ENCODE measurements around the gene PPDPF.

PPDPF gene

DNA sequence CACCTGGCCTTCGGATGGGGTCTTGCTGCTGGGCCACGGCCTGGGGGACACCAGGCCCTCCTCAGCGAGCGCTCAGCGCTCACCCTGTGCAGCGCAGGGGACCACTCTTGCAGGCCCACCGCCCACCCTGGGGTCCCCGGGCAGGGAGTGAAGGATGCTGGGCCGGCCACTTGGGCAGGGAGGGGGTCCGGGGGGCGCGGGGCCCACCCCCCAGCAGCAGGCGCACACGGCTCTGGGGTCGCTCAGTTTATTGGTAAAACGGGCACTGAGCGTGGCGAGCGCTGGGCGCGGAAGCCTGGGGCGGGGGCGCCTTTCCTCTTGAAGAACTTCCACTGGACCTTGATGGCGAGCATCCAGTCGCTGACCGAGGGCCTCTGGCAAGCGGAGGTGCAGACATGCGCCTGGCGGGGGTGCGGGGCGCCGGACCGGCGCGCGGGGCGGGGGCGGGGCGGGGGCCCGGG, 32.8 kb upstream of the PPDPF start:
- no peak for DNase-seq

- no peak for DNase-seq
These were observed 32.0 kb upstream of the PPDPF start for GRCh38 chr20:63488315-63489251.

- DNase-seq = no peak
These were observed 30.1 kb upstream of the PPDPF start for GRCh38 chr20:63490416-63490815.

- no peak for DNase-seq
These were observed 29.5 kb upstream of the PPDPF start for GRCh38 chr20:63491078-63491477.

GRCh38 chr20:63491635-63492230, 28.8 kb upstream of the PPDPF start:
- DNase-seq = no peak

DNA sequence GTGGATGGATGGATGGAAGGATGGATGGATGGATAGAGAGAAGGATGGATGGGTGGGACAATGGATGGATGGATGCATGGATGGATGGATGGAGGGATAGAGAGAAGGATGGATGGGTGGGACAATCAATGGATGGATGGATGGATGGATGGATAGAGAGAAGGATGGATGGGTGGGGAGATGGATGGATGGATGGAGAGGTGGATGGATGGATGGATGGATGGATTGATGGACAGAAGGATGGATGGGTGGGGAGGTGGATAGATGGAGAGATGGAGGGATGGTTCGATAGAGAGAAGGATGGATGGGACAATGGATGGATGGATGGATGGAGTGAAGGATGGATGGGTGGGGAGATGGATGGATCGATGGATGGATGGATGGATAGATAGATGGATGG, 28.0 kb upstream of the PPDPF start:
- DNase-seq = no peak

- DNase-seq = no peak
These were observed 27.6 kb upstream of the PPDPF start for GRCh38 chr20:63492982-63493381.

DNA sequence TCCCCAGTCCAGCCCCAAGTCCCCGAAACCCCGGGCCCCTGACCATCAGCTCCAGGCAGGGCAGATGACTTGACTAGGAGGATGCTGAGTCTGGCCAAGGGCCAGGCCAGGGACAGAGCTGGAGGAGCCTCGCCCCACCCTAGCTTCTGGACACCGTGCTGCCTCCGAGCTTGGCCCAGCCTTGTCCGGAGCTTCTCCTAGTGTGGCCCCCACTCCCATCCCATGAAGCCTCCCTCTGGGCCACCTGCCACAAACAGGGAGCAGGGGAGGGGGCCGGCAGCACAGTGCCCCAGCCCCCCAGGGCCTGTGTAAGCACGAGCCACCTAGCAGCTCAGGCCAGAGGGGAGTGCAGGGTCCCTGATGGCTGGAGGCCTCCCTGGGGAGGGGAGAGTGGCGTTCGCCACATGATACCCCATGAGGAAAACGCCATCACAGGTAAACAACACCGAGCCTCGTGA, 27.0 kb upstream of the PPDPF start:
- no peak for DNase-seq

GRCh38 chr20:63494084-63494419, 26.5 kb upstream of the PPDPF start:
- no peak for DNase-seq

DNA sequence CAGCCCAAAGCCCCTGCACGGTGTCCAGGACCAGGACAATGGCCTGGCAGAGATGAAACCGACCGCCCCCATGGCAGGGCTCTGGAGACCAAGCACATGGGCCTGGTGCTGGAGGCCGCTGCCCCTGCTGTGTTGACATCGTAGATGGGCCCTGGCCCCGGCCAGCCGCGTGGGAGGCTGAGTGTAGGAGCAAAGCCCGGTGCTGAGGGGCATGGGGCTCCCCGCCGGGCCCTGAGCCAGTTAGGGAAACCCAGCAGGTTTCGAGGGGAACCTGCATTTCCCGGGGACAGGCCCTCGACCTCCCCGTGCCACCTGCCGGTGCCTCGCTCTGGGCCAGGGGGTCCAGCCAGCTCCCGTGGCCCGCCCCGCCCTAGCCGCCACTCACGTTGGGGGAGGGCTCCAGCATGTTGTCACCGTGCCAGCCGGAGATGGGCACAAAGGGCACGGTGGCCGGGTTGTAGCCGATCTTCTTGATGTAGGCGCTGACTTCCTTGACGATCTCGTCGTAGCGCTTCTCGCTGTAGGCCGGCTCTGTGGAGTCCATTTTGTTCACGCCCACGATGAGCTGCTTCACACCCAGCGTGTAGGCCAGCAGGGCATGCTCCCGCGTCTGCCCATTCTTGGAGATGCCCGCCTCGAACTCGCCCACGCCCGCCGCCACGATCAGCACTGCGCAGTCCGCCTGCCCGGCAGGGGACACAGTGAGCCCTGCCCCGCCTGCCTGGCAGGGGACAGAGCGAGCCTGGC, 26.0 kb upstream of the PPDPF start:
- no peak for DNase-seq

DNA sequence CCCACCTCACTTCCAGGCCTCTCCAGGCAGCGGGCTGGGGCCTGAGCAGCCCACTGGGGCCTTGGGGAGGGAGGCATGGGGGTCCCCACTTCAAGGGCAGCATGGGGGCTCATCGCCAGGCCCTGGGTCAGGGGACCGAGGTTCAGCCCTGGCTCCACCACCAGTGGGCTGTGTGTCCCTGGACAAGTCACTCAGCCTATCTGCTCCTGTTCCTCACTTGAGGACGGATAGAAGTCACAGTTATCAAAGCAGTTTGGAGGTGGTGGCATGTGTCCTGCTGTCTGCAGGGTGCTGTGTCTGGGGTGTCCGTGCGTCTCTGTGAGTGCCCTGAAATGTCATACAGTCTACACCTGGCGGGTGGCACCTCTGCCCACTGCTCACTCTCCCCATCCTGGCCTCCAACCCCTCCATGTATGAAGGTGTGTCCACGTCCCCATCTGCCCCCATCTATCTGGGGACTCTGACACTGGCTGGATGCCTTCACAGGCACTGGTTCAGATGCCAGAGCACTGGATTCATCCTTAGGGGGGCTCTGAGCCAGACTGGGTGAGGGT, 25.3 kb upstream of the PPDPF start:
- DNase-seq = no peak

DNA sequence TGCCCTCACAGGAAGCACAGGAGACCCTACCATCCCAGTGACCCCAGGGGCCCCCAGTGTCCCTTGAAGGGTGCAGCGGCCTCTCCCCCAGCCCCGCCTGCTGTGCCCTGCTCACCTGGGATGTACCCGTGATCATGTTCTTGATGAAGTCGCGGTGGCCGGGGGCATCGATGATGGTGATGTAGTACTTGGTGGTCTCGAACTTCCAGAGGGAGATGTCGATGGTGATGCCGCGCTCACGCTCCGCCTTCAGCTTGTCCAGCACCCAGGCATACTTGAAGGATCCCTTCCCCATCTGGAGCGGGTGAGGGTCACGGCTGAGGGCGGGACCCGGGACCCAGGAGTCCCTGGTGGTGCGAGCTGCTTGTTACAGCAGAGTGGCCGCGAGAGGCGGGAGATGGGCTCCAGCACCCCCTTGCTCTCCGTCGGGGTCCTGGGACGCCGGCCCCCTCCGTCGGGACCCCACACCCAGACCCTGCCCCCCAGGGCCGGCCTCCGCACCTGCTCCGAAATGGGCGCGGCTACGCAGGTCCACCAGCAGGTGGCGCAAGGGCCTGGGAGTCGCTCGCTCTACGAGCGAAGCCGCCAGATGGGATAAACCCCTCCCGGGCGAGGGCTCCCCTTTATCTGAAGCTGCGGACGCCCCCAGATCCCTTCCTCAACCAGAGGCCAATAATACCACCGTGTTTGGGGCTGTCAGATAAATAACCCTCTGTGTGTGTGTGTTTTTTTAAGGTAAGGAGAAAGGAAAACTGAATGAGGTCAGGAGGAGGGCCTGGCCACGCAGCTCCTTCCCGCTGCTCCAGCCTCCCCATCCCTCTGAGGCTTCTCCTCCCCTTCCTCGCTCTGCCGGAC, 24.6 kb upstream of the PPDPF start:
- DNase-seq = peak; percentile 13 to 27

DNA sequence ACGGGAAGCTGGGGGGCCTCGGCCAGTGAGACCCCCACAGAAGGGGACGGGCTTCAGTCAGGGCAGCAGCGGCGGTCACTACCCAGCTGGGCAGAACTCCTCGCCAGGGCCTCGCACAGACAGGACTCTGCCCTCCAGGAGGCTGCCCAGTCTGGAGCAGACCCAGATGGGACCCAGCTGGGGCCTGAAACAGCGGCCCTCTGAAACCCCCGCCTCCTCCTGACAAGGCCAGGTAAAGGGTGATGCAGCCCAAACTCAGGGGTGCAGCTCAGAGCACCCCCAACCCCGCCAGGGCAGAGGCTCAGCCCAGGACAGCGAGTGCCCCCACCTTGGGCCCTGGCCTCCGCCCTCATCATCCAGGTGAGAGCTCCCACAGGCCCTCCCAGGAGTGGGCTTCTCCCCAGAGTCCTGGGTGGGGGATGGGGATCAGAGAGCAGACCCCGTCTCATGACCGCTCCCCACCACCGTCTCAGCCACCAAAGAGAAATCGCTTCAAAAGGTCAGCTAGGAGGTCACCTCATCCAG, 23.9 kb upstream of the PPDPF start:
- no peak for DNase-seq

DNA sequence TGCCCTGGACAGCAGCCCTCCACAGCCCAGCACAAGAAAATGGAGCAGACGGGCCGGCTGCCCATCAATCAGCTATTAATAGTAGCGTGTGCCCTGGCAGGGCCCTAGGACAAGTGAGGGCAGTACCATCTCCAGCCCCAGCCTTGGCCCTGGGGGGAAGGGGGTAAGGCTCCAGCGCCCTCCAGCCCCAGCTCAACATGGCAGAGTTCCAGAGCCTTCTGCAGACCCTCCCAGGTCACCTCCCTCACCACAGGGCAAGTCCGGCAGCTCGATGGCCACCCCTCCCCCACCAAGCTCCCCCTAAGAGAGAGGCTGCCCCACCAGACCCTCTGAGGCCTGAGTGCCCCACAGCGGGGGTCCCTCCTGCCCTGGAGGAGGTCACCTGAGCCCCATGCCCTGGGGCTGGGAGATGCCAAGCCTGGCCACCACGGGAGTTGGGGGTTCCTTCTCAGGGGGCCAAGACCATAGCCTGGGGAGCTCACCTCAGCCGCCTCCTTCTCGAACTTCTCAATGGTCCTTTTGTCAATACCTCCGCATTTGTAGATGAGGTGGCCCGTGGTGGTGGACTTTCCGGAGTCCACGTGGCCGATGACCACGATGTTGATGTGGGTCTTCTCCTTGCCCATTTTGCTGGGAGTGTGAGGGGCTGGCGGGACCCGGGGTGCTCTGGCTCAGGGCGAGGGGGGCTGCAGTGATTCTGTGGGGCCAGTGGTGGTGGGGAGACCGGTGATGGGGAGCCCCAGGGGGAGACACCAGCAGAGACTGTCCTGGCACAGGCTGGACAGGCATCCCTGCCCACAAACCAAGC, 23.2 kb upstream of the PPDPF start:
- no peak for DNase-seq

- DNase-seq = no peak
These were observed 22.3 kb upstream of the PPDPF start for GRCh38 chr20:63497946-63498935.

- no peak for DNase-seq
These were observed 21.6 kb upstream of the PPDPF start, which contains the start of gene EEF1A2 for GRCh38 chr20:63498960-63499337. Gene EEF1A2, minus strand, starts transcription at chr20:63499083. Its CDS starts 1,320 bp downstream, at chr20:63497763.

- no peak for DNase-seq
These were observed 21.1 kb upstream of the PPDPF start for GRCh38 chr20:63499338-63499969.

- DNase-seq = no peak
These were observed 20.2 kb upstream of the PPDPF start for GRCh38 chr20:63500151-63500901.

Measured in Kasumi-1 (cell line).